Astrocyte (in vitro differentiated cells and primary cell): ENCODE measurements around the gene BMX. TPM values are rescaled to one million over a fixed set of nuclear protein-coding genes. Genes with fewer than 3 reads are reported as not detected.
A peak's percentile ranks its signal among the peaks of the same experiment; 100 is the strongest.

Experiments
- DNase-seq: peaks from one replicate; pipeline ENCODE4 v3.0.0-alpha.2; 2010; ENCODE audit warnings: low read depth
- FAIRE-seq: peaks from 2 replicates; lab custom pipeline; 2011; peaks lifted over from hg19 to GRCh38; lab: Jason Lieb, UNC
- H2AFZ ChIP-seq: 2 replicates; pipeline ENCODE4 v1.6.0; 2012; ENCODE audit warnings: low read depth, low read length, inconsistent platforms
- H3K27ac ChIP-seq: 2 replicates; pipeline ENCODE4 v1.5.1; 2011; ENCODE audit warnings: low read depth, low read length, inconsistent platforms
- H3K27me3 ChIP-seq: 2 replicates; pipeline ENCODE4 v1.6.0; 2011; ENCODE audit warnings: low read length, inconsistent platforms; ENCODE audit not compliant: insufficient read depth
- H3K36me3 ChIP-seq: 2 replicates; pipeline ENCODE4 v1.5.1; 2011; ENCODE audit warnings: low read length, inconsistent platforms; ENCODE audit not compliant: insufficient read depth
- H3K4me1 ChIP-seq: 2 replicates; pipeline ENCODE4 v1.5.1; 2011; ENCODE audit warnings: low read length, inconsistent platforms; ENCODE audit not compliant: insufficient read depth
- H3K4me2 ChIP-seq: 2 replicates; pipeline ENCODE4 v1.6.0; 2012; ENCODE audit warnings: low read length, inconsistent platforms
- H3K4me3 ChIP-seq: 2 replicates; pipeline ENCODE4 v1.5.1; 2011; ENCODE audit warnings: low read depth, mild to moderate bottlenecking, low read length, inconsistent platforms; ENCODE audit not compliant: insufficient read depth
- H3K79me2 ChIP-seq: 2 replicates; pipeline ENCODE4 v1.6.0; 2012; ENCODE audit warnings: mild to moderate bottlenecking, low read length, inconsistent platforms; ENCODE audit not compliant: insufficient read depth
- H3K9ac ChIP-seq: 2 replicates; pipeline ENCODE4 v1.6.0; 2012; ENCODE audit warnings: mild to moderate bottlenecking, low read length, inconsistent platforms
- H3K9me3 ChIP-seq: 2 replicates; pipeline ENCODE4 v1.5.1; 2012; ENCODE audit warnings: low read depth, mild to moderate bottlenecking, low read length, inconsistent platforms; ENCODE audit not compliant: insufficient read depth
- H4K20me1 ChIP-seq: 2 replicates; pipeline ENCODE4 v1.6.0; 2012; ENCODE audit warnings: low read length, inconsistent platforms; ENCODE audit not compliant: insufficient read depth
- H3K27ac Mint-ChIP-seq: one replicate; pipeline ENCODE4 v1.8.0; 2021; ENCODE audit warnings: mild to moderate bottlenecking, mixed read lengths; ENCODE audit not compliant: unreplicated experiment
- H3K27me3 Mint-ChIP-seq: one replicate; pipeline ENCODE4 v1.8.0; 2021; ENCODE audit warnings: low read depth, mixed read lengths; ENCODE audit not compliant: unreplicated experiment
- H3K36me3 Mint-ChIP-seq: one replicate; pipeline ENCODE4 v1.8.0; 2021; ENCODE audit warnings: low read depth, mixed read lengths; ENCODE audit not compliant: unreplicated experiment
- H3K4me1 Mint-ChIP-seq: one replicate; pipeline ENCODE4 v1.8.0; 2021; ENCODE audit warnings: low read depth, mixed read lengths; ENCODE audit not compliant: unreplicated experiment
- H3K4me3 Mint-ChIP-seq: one replicate; pipeline ENCODE4 v1.8.0; 2021; ENCODE audit warnings: mild to moderate bottlenecking, moderate library complexity, mixed read lengths; ENCODE audit not compliant: unreplicated experiment
- H3K9me3 Mint-ChIP-seq: one replicate; pipeline ENCODE4 v1.8.0; 2021; ENCODE audit warnings: mild to moderate bottlenecking, mixed read lengths; ENCODE audit not compliant: unreplicated experiment
- EZH2 ChIP-seq: IDR thresholded peaks from 2 replicates; pipeline ENCODE4 v1.6.1; 2012; ENCODE audit warnings: mild to moderate bottlenecking, low read length, inconsistent platforms; ENCODE audit not compliant: insufficient read depth
- total RNA-seq: library from RNA; stranded (reverse); gene quantifications from 2 replicates; pipeline ENCODE4 v1.2.1, GENCODE V29; 2021
- TF ChIP-seq, protein P1 (sequence below): IDR thresholded peaks from 2 replicates; pipeline ENCODE4 v1.5.1; 2011; ENCODE audit warnings: low read depth, mild to moderate bottlenecking, inconsistent platforms, low read length, moderate library complexity; ENCODE audit not compliant: insufficient read depth

The BMX gene
- total RNA-seq, 1 donor from 2014 or later = not detected

DNA sequence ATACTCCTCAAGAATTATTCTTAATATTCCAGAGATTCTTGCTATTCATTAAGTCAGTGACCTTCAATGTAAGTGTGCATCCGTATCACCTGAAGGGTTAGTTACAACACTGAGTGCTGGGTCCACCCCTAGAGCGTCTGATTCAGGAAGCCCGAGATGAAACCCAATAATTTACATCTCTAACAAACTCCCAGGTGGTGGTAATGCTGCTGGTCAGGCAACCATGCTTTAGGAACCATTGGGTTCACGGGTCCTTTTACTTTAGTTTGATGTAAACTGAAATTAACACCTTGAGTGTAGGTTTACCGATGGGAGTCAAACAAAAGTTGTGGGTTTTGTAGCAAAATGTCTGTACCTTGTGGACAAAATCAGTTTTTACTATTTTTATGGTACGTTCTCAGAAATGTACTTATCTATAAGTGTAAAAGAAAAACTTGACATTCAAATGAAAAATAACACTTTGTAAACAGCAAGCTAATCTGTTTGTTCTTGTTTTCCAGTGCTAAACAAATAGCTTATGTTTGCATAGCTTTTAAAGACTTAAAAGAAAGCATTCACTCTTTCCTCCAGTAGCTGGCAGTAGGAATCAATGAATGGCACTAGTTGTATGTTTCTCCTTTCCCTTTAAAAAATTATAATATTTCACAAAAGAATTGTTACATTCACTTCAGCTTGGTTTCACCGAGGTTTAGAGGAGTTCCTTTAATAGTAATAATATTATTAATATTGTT lies 67.4 kb downstream of the BMX start:
- no peaks in the 10 kb centered on the region for H3K79me2 ChIP-seq
- H3K4me3 ChIP-seq = no peak overlapping the region
- H3K4me2 ChIP-seq = no peak overlapping the region
- H3K36me3 ChIP-seq = no peaks in the 10 kb centered on the region
- no peak for FAIRE-seq
- TF ChIP-seq, protein P1, sequence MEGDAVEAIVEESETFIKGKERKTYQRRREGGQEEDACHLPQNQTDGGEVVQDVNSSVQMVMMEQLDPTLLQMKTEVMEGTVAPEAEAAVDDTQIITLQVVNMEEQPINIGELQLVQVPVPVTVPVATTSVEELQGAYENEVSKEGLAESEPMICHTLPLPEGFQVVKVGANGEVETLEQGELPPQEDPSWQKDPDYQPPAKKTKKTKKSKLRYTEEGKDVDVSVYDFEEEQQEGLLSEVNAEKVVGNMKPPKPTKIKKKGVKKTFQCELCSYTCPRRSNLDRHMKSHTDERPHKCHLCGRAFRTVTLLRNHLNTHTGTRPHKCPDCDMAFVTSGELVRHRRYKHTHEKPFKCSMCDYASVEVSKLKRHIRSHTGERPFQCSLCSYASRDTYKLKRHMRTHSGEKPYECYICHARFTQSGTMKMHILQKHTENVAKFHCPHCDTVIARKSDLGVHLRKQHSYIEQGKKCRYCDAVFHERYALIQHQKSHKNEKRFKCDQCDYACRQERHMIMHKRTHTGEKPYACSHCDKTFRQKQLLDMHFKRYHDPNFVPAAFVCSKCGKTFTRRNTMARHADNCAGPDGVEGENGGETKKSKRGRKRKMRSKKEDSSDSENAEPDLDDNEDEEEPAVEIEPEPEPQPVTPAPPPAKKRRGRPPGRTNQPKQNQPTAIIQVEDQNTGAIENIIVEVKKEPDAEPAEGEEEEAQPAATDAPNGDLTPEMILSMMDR = peak; percentile 15
- TF ChIP-seq EZH2 = no peak
- Mint-ChIP-seq H3K36me3 (no peaks in the 10 kb centered on the region), H3K9me3 (no peaks in the 10 kb centered on the region), H3K4me1 (no peaks in the 10 kb centered on the region), H3K4me3 (no peak overlapping the region), H3K27ac (no peak overlapping the region), H3K27me3 (peaks cover 2% of the 10 kb centered on the region)
- no peak overlapping the region for H3K27ac ChIP-seq
- no peak overlapping the region for H2AFZ ChIP-seq
- H3K9me3 ChIP-seq = no peaks in the 10 kb centered on the region
- DNase-seq = no peak
- H4K20me1 ChIP-seq = no peaks in the 10 kb centered on the region
- H3K4me1 ChIP-seq = no peaks in the 10 kb centered on the region
- no peaks in the 10 kb centered on the region for H3K27me3 ChIP-seq
- H3K9ac ChIP-seq = no peak overlapping the region

GRCh38 chrX:15570145-15570544 lies 69.5 kb downstream of the BMX start:
- H4K20me1 ChIP-seq = no peaks in the 10 kb centered on the region
- H3K27me3 Mint-ChIP-seq = no peaks in the 10 kb centered on the region
- no peak overlapping the region for H3K4me2 ChIP-seq
- H3K9me3 Mint-ChIP-seq = no peaks in the 10 kb centered on the region
- FAIRE-seq = peak; percentile 23
- no peak overlapping the region for H3K9ac ChIP-seq
- no peak for DNase-seq
- no peaks in the 10 kb centered on the region for H3K79me2 ChIP-seq
- H3K27ac Mint-ChIP-seq = no peak overlapping the region
- H3K27me3 ChIP-seq = no peaks in the 10 kb centered on the region
- H3K4me3 ChIP-seq = no peak overlapping the region
- TF ChIP-seq, protein P1 = no peak
- no peak for TF ChIP-seq EZH2
- H3K4me3 Mint-ChIP-seq = no peak overlapping the region
- H3K9me3 ChIP-seq = no peaks in the 10 kb centered on the region
- no peaks in the 10 kb centered on the region for H3K36me3 ChIP-seq
- H3K36me3 Mint-ChIP-seq = no peaks in the 10 kb centered on the region
- no peak overlapping the region for H2AFZ ChIP-seq
- H3K4me1 Mint-ChIP-seq = no peaks in the 10 kb centered on the region
- H3K4me1 ChIP-seq = no peaks in the 10 kb centered on the region
- no peak overlapping the region for H3K27ac ChIP-seq

DNA sequence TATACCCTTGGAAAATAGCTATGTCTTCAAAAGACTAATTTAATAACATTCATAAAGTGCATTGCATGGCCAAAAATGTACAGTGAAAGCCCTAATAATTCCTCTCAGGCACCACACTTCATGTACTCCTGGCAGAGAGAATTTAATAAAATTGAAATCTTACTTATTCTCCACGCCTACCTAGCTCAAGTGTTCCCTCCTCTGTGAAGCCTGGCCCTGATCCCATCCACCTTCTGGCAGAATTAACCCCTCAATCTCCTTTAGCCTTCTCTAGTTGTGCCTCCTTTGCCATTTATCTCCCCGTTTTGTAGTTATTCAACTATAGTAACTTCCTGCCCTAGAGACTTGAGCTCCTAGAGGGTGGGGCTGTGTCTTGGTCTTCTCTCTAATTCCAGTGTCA lies 73.4 kb downstream of the BMX start:
- H3K4me3 ChIP-seq = no peak overlapping the region
- no peak overlapping the region for H2AFZ ChIP-seq
- DNase-seq = no peak
- no peaks in the 10 kb centered on the region for H3K4me1 ChIP-seq
- no peaks in the 10 kb centered on the region for H3K27me3 Mint-ChIP-seq
- no peaks in the 10 kb centered on the region for H4K20me1 ChIP-seq
- no peaks in the 10 kb centered on the region for H3K9me3 ChIP-seq
- no peaks in the 10 kb centered on the region for H3K36me3 Mint-ChIP-seq
- H3K9me3 Mint-ChIP-seq = no peaks in the 10 kb centered on the region
- no peaks in the 10 kb centered on the region for H3K36me3 ChIP-seq
- no peak overlapping the region for H3K27ac Mint-ChIP-seq
- TF ChIP-seq, protein P1 = no peak
- no peak for TF ChIP-seq EZH2
- no peak overlapping the region for H3K4me3 Mint-ChIP-seq
- no peaks in the 10 kb centered on the region for H3K27me3 ChIP-seq
- no peak overlapping the region for H3K4me2 ChIP-seq
- FAIRE-seq = no peak
- H3K9ac ChIP-seq = no peak overlapping the region
- H3K27ac ChIP-seq = no peak overlapping the region
- no peaks in the 10 kb centered on the region for H3K79me2 ChIP-seq
- no peaks in the 10 kb centered on the region for H3K4me1 Mint-ChIP-seq
